Measurements from ENCODE around the gene SEL1L3. TPM values are rescaled to one million over a fixed set of nuclear protein-coding genes. Genes with fewer than 3 reads are reported as not detected.

SEL1L3 gene
- total RNA-seq, 1 experiment from 2014 or later = 1.2 TPM

- DNase-seq (ENCODE audit: low read depth) = no peak
These were observed 45.6 kb downstream of the SEL1L3 start for GRCh38 chr4:25817059-25817681.

GRCh38 chr4:25816591-25817058 lies 46.2 kb downstream of the SEL1L3 start:
- DNase-seq (ENCODE audit: low read depth) = no peak

DNA sequence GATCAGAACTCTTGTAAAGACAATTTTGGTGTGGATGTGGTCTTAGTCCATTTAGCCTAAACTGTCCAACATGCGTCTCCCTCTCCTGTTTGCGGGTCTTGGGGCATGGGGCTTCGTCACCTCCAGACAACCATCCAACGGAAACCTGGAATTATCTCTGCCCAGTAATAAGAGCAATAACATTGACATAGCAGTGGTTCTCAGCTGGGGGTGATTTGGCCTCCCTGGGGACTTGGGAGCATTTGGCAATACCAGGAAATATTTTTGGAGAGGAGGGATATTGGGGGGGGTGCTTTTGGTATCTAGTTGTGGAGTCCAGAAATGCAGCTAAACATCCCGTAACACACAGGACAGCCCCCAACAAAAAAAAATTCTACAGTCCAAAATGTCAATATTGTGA lies 47.2 kb downstream of the SEL1L3 start:
- DNase-seq (ENCODE audit: low read depth) = no peak

DNA sequence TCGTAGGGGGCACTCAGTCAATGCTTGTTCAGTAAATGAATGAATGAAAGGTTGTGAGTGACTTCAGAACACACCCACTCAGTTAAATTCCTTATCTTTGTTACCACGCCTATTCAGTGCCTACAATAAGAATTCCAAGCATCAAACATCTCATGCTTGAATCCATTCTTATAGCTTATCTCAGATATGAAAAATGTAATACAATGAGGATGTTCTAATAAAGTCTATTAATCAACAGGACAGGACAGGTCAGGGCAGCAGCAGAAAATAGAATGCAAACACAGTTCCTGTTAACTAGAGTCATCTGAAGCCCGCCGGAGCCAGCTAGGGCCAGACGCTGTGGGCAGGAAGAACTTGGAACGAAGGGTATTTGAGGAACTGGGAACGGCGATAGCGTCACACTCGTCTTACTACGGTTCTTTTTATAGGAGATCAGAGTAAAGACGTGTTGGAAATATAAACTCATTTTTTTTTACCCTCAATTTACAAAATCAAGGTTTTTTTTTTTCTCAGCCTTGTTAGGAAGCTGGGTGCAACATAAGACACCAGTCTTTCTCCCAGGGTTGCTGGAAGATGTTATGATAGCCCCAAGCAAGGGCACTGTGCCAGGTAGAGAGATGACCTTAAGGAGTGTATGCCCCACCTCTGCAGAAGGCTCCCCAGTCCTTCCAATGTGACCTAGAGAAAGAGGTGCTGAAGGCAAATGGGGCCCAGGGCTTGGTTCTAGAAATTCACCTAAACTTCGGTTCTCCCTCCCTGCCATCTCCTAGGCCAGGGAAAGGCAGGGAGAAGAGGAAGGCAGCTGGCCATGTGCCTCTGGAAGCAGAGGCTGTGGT lies 48.3 kb downstream of the SEL1L3 start:
- no peak for DNase-seq (ENCODE audit: low read depth)

GRCh38 chr4:25813448-25814106 lies 49.2 kb downstream of the SEL1L3 start:
- DNase-seq (ENCODE audit: low read depth) = peak; percentile 14

- no peak for DNase-seq (ENCODE audit: low read depth)
These were observed 50.9 kb downstream of the SEL1L3 start for GRCh38 chr4:25811841-25812240.

- DNase-seq (ENCODE audit: low read depth) = no peak
These were observed 51.5 kb downstream of the SEL1L3 start for GRCh38 chr4:25811374-25811690.

GRCh38 chr4:25810461-25811373 lies 52.1 kb downstream of the SEL1L3 start:
- no peak for DNase-seq (ENCODE audit: low read depth)

DNA sequence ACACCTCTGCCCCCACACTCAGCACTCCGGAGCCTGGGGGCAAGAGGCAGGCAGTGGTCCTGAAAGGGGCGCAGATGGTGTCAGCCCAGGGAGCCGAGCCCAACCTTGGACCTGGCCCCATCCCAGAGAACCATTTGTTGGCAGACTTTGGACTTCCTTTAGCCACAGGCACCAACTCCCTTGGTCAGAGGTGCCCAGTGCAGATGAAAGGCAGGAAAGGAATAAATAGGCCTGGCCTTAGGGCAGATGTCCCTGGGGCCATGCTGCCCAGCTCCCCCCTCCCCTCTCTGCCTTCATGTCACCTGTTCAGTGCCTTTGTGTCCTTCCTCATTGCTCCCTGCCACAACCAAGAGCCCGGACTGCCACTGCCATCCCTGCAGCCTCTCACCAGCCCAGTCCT lies 52.8 kb downstream of the SEL1L3 start:
- DNase-seq (ENCODE audit: low read depth) = no peak

DNA sequence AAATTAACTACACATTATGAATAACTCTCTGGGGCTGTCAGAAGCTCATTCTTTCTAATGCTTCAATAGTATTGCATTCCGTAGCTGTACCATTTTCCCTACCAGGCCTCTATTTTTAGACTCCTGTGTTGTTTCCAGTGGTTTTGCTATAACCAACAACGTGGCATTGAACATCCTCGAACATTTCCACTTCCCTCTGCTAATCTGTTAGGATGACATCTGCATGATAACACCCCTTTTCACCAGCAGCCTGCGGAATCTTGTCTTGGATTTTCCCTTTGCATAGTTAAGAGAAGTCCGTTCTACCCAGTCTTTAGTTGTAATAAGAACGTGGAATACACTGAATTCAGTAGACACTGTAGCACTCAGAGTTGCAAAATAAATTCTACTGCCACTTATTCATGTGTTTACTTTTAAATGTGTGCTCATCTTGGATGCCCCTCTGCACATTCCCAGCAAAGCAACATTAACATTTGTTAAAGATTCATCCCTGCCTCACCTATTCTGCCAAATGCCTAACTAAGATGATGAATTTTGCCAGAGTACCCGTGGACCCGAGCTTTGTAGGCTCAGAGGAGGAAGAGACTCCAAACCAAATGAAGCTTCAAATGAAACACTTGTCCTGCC lies 55.6 kb downstream of the SEL1L3 start:
- no peak for DNase-seq (ENCODE audit: low read depth)

DNA sequence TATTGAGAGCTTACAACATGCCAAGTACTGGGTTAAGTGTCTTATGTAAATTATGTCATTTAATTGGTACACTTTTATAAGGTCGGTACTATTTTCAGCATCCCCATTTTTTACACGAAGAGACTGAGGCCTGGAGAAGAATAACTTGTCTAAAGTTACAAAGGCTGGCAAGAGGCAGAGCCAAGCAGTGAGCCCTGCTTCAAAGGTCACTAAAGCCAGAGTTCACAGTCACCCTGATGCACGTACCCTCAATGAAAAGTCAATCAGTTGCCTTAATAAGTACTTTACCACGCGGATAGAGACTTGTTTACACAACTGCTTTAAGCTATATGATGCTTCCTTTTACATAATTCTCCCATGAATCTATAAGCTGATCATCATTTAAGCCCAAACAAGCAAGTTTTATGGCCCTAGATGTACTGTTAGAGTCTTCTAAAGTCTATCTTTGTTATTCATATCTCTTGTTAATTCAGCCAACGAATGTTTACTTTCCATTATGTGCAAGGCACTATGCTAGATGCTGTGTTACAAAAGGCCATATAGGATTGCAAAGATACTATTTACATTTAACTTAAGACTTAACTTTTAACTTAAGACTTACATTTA lies 57.4 kb downstream of the SEL1L3 start:
- DNase-seq (ENCODE audit: low read depth) = no peak

GRCh38 chr4:25803720-25804225 lies 59.0 kb downstream of the SEL1L3 start:
- no peak for DNase-seq (ENCODE audit: low read depth)

- DNase-seq (ENCODE audit: low read depth) = no peak
These were observed 61.2 kb downstream of the SEL1L3 start for GRCh38 chr4:25801594-25801993.

DNA sequence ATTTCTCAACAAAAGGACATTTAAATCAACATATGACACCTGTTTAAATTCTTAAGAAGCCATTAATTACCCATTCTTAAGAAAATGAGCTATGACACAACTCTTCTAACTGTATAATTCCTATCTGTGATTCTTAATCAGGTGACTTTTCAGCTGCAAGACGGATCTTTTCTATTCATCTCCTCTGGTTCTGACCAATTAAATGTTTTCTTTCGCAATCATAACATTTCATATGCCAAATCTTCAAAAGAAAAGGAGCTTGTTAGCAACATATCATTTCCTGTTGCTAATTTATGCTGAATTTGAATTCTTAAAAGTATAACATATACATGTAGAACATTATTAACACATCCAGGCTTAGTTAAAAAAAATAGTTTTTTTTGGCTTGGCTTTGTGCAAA lies 62.5 kb downstream of the SEL1L3 start:
- DNase-seq (ENCODE audit: low read depth) = no peak

DNA sequence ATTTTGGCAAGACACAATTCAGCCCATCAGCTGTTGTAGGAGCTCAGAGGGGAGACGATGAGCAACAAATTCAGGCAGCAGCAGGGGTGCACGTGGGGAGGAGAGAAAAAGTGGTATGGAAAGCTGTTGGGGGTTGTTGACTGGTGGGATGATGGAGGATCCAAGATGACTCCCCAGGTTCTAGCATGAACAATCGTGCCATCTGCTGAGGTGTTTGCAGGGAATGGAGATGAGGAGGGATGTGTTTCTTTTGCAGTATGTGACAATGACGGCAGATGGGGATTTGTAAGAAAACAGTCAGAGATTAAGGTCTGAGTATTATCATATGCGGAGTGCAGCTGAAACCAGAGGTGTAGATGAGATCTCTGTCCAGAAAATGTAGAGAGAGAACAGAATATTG lies 63.3 kb downstream of the SEL1L3 start:
- no peak for DNase-seq (ENCODE audit: low read depth)

GRCh38 chr4:25797136-25797535 lies 65.7 kb downstream of the SEL1L3 start:
- no peak for DNase-seq (ENCODE audit: low read depth)

DNA sequence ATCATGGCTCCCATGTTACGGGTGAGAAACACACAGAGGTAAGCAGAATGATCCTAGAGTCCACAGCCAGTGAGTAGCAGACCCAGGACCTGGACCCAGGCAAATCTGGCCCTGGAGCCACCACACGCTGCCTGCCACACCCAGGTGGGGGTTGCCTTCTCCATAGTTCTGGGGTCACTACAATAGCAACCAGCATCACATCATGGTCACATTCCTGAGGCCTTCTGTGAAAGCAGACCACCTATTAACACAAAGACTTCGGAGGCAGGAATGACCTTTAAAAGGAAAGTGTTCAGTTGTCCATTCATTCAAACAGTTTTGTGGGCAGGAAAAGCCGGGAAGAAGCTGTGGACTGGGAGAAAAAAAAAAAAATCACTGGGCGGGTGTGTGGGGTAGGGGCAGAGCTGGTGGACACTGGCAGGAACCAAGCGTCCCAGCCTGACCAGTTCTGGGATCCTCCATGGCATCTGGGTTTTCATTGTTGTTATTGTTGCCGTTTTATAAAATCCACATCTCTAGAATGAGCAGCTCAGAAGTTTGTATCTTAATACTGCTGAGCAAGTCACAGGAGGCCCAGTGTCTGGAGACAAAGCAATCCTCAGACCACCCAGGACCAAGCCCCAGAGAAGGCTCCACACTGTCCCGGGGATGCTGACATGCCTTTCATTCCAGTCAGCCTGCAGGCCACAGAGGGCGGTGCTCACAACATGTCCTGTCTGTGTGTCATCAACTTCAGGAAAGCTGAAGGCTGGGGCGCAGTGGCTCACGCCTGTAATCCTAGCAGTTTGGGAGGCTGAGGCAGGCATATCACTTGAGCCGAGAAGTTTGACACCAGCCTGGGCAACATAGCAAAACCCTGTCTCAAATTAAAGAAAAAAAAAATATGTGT lies 67.0 kb downstream of the SEL1L3 start:
- DNase-seq (ENCODE audit: low read depth) = peak; percentile 53

DNA sequence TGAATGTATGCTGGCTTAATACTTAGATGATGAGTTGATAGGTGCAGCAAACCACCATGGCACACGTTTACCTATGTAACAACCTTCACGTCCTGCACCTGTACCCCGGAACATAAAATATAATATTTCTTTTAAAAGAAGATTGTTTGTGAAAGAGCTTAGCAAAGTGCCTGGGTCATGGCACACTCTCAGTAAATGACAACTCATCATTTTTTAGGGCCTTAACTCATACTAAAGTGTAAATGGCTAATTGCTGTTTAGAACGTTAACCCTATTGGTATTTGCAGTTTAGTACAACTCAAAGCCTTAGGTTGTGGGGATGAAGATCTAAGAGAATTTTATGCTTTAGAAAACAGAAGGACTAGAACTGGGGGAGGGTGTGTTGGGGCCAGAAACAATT lies 67.7 kb downstream of the SEL1L3 start:
- no peak for DNase-seq (ENCODE audit: low read depth)

DNA sequence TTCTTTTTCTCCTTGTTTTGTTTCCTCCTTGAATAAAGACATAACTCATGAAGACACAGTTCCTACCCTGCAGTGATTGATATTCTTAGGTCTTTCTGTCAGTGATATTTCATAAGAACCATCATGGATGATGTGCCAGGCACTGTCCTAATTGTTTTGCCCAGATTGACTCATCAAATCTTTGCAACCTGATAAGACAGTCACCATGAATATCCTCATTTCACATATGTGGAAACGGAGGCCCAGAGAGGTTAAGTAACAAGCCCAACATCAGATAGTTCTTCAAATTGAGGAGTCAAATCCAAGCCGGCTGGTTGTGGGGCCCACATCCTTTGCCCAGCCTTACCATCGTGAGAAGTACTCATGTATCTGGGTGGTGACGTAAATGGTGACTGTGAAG lies 69.9 kb downstream of the SEL1L3 start:
- no peak for DNase-seq (ENCODE audit: low read depth)
